ENCODE data around the gene RILPL1.

DNA sequence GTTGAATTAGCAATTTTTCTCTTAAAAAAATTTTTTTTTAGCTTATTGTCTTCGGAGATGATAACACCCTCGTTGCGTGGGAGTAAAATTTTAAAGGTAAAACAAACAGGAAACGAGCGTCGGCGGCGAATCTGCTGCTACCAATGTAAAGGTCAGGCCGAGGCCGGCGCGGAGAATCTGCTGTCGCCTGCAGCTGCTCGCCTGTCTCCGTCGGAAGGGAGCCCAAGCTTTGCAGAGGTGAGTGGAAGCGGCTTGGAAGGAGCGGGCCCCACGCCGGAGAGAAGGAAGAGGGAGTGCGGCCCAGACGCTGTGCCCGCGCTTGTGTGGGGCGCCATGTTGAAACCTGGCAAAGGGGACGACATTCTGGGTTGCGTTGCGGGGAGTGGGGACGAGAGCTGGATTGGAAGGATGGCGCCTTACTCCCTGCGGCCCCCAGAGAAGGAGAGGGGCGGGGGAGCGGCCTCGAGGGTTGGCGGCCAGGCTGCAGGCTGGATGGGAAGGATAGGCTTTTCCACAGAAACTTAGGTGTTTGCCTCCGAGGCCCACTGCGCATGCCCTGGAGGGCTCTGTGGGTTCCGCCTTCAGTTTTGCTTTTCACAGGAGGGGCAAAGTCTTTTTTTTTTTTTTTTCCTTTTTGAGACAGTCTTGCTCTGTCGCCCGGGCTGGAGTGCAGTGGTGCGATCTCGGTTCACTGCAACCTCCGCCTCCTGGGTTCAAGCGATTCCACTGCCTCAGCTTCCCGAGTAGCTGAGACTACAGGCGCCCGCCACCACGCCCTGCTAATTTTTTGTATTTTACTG lies 75.3 kb downstream of the RILPL1 start, which contains the start of gene SNRNP35:
- TF ChIP-seq, protein P1, sequence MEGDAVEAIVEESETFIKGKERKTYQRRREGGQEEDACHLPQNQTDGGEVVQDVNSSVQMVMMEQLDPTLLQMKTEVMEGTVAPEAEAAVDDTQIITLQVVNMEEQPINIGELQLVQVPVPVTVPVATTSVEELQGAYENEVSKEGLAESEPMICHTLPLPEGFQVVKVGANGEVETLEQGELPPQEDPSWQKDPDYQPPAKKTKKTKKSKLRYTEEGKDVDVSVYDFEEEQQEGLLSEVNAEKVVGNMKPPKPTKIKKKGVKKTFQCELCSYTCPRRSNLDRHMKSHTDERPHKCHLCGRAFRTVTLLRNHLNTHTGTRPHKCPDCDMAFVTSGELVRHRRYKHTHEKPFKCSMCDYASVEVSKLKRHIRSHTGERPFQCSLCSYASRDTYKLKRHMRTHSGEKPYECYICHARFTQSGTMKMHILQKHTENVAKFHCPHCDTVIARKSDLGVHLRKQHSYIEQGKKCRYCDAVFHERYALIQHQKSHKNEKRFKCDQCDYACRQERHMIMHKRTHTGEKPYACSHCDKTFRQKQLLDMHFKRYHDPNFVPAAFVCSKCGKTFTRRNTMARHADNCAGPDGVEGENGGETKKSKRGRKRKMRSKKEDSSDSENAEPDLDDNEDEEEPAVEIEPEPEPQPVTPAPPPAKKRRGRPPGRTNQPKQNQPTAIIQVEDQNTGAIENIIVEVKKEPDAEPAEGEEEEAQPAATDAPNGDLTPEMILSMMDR (conservative IDR thresholded peaks at IDR 0.05) = no peak
- no peak for TF ChIP-seq EZH2 (IDR thresholded peaks at IDR 0.05; ENCODE audit: low read depth)

All from PC-9 (cell line).